AG10803 (cell line): ENCODE data around the gene LAMTOR2.

ENCODE experiments used
- DNase-seq: peaks from one replicate; pipeline ENCODE4 v3.0.0; 2010; ENCODE audit warnings: low read depth
- H3K4me3 ChIP-seq: 2 replicates; pipeline ENCODE4 v1.5.1; 2011; ENCODE audit warnings: mild to moderate bottlenecking, low read length, control low read depth
- TF ChIP-seq, protein P1 (sequence below): conservative IDR thresholded peaks from 2 replicates; pipeline ENCODE4 v1.5.1; 2011; ENCODE audit warnings: mild to moderate bottlenecking, low read length, control low read depth, inconsistent platforms

The LAMTOR2 gene

GRCh38 chr1:156072251-156072650 is 17.7 kb downstream of the LAMTOR2 start:
- TF ChIP-seq, protein P1, sequence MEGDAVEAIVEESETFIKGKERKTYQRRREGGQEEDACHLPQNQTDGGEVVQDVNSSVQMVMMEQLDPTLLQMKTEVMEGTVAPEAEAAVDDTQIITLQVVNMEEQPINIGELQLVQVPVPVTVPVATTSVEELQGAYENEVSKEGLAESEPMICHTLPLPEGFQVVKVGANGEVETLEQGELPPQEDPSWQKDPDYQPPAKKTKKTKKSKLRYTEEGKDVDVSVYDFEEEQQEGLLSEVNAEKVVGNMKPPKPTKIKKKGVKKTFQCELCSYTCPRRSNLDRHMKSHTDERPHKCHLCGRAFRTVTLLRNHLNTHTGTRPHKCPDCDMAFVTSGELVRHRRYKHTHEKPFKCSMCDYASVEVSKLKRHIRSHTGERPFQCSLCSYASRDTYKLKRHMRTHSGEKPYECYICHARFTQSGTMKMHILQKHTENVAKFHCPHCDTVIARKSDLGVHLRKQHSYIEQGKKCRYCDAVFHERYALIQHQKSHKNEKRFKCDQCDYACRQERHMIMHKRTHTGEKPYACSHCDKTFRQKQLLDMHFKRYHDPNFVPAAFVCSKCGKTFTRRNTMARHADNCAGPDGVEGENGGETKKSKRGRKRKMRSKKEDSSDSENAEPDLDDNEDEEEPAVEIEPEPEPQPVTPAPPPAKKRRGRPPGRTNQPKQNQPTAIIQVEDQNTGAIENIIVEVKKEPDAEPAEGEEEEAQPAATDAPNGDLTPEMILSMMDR = no peak
- no peak overlapping the region for H3K4me3 ChIP-seq

GRCh38 chr1:156073110-156073687 is 18.6 kb downstream of the LAMTOR2 start:
- TF ChIP-seq, protein P1 = no peak
- H3K4me3 ChIP-seq = no peak overlapping the region
- no peak for DNase-seq

More at GRCh38 chr1:156072251-156072650, 17.7 kb downstream of the LAMTOR2 start:
- DNase-seq = no peak

- no peak overlapping the region for H3K4me3 ChIP-seq
- TF ChIP-seq, protein P1 = no peak
- DNase-seq = no peak
Measured at GRCh38 chr1:156073740-156074139, 19.2 kb downstream of the LAMTOR2 start.

DNA sequence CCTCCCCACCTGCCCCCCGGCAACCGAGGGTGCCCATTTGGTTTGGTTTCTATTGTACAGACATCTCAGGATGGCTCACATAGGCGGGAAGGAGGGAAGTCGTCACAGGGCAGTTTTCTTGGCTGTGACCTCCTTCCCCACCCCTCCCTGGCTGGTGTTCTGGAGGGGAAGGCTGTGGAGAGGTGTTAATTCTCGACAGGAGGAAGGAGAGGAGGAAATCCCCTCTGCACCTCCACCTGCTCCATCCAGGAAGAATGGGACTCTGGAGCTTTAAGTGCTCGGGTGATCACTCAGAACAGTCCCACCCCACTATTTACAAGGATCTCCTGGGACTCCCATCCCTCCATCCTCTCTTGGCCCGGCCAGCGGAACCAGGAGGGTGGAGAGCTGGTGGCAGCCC is 20.1 kb downstream of the LAMTOR2 start:
- TF ChIP-seq, protein P1 = no peak
- H3K4me3 ChIP-seq = no peak overlapping the region
- no peak for DNase-seq

- no peak overlapping the region for H3K4me3 ChIP-seq
- TF ChIP-seq, protein P1 = no peak
- no peak for DNase-seq
Measured at GRCh38 chr1:156075162-156075561, 20.6 kb downstream of the LAMTOR2 start.

GRCh38 chr1:156075775-156076204 is 21.2 kb downstream of the LAMTOR2 start:
- no peak overlapping the region for H3K4me3 ChIP-seq
- TF ChIP-seq, protein P1 = no peak
- DNase-seq = no peak

GRCh38 chr1:156076609-156077429 is 22.2 kb downstream of the LAMTOR2 start:
- no peak overlapping the region for H3K4me3 ChIP-seq
- TF ChIP-seq, protein P1 = no peak
- no peak for DNase-seq
